Measurements from ENCODE around the gene NEO1. TPM values are rescaled to one million over a fixed set of nuclear protein-coding genes. Genes with fewer than 3 reads are reported as not detected.

NEO1 gene
- total RNA-seq, 1 donor from 2014 or later: 31.0 TPM

DNA sequence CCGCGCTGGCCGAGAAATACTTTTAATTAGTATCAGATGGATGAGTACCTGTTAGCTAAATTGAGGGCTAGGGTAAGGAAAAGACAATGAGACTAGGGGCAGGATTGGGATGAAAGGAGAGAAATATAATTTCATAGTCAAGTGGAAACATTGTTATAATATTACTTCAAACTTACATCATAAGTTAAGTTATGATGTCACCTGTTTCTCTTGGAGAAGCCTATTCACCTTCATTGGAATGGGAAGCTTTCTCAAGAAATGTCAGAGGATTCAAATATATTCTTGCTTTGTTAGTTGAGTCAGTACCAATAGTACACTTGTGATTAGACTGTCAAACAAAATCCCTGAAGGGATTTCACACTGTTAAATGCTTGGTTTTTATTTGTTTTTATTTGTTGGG lies 116.2 kb downstream of the NEO1 start:
- no peak for DNase-seq (ENCODE audit: low read depth)
- TF ChIP-seq, protein P1, sequence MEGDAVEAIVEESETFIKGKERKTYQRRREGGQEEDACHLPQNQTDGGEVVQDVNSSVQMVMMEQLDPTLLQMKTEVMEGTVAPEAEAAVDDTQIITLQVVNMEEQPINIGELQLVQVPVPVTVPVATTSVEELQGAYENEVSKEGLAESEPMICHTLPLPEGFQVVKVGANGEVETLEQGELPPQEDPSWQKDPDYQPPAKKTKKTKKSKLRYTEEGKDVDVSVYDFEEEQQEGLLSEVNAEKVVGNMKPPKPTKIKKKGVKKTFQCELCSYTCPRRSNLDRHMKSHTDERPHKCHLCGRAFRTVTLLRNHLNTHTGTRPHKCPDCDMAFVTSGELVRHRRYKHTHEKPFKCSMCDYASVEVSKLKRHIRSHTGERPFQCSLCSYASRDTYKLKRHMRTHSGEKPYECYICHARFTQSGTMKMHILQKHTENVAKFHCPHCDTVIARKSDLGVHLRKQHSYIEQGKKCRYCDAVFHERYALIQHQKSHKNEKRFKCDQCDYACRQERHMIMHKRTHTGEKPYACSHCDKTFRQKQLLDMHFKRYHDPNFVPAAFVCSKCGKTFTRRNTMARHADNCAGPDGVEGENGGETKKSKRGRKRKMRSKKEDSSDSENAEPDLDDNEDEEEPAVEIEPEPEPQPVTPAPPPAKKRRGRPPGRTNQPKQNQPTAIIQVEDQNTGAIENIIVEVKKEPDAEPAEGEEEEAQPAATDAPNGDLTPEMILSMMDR (conservative IDR thresholded peaks at IDR 0.05; ENCODE audit: low read depth, low read length): no peak
- no peak overlapping the region for H3K4me3 ChIP-seq (ENCODE audit: low read depth, low read length)

DNA sequence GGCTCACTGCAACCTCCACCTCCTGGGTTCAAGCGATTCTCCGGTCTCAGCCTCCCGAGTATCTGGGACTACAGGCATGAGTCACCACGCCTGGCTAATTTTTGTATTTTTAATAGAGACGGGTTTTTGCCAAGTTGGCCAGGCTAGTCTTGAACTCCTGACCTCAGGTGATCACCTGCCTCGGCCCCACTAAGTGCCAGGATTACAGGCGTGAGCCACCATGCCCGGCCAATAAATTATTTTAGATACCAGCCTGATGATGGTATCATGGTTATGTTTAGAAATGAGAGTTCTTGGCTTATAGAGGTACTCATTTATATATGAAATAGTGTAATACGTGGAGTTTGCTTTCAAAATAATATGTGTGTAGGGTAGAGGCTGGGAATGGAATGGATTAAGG lies 119.4 kb downstream of the NEO1 start:
- no peak for DNase-seq (ENCODE audit: low read depth)
- TF ChIP-seq, protein P1 (conservative IDR thresholded peaks at IDR 0.05; ENCODE audit: low read depth, low read length): no peak
- H3K4me3 ChIP-seq (ENCODE audit: low read depth, low read length): no peak overlapping the region

DNA sequence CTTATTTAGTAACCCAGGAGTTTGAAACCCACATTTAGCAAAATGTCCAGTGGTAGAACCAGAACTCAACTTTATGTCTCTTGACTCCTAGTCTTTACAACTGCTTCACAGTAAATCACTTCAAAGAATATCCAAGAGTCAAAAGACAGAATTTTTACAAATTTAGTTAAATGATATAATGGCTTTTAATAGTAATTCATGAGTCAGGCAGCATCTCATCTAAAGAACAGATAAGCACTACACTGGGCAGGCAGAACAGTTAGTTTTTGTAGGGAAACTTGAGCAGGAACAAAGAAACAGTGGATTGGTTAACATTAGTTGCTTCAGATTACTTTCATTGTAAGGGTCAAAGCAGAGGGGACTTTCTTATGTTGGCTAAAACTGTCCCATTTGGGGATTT lies 120.2 kb downstream of the NEO1 start:
- TF ChIP-seq, protein P1 (conservative IDR thresholded peaks at IDR 0.05; ENCODE audit: low read depth, low read length): no peak
- H3K4me3 ChIP-seq (ENCODE audit: low read depth, low read length): no peak overlapping the region
- DNase-seq (ENCODE audit: low read depth): no peak

DNA sequence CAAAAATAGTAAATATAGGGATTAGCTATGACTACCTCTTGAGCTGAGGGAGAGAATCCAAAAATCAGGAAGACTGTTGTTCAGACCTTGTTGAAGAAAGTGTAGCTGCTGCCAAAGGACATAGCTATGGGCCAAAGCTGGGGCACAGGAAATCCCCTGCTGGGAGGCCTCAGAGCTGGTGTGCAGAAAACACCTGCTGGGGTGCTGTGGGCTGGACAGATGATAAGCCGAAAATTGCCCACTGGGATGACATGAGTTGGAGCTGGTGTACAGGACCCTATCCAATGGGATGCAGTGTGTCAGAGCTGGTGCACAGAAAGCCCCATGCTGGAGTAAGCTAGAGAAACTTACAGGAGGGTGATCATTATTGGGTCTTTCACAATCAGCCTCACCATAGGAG lies 121.9 kb downstream of the NEO1 start:
- TF ChIP-seq, protein P1 (conservative IDR thresholded peaks at IDR 0.05; ENCODE audit: low read depth, low read length): no peak
- no peak overlapping the region for H3K4me3 ChIP-seq (ENCODE audit: low read depth, low read length)
- no peak for DNase-seq (ENCODE audit: low read depth)

DNA sequence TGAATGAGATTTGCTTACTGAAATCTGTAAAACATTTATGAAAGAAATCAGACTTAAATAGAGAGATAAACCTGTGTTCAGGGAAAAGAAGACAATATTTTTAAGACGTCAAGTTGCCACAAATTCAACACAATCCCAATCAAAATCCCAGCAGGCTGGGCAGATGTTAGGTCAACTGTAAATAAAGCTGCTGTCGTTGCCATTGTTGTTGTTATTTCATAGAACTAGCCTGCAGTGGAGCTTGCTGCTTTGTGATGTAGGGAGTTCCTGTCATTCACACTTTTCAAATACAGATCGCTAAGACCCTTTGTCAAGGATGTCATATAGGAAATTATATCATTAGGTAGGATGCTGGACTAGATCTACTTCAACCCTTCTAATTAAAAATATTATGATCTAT lies 123.1 kb downstream of the NEO1 start:
- TF ChIP-seq, protein P1 (conservative IDR thresholded peaks at IDR 0.05; ENCODE audit: low read depth, low read length): no peak
- H3K4me3 ChIP-seq (ENCODE audit: low read depth, low read length): no peak overlapping the region
- no peak for DNase-seq (ENCODE audit: low read depth)

DNA sequence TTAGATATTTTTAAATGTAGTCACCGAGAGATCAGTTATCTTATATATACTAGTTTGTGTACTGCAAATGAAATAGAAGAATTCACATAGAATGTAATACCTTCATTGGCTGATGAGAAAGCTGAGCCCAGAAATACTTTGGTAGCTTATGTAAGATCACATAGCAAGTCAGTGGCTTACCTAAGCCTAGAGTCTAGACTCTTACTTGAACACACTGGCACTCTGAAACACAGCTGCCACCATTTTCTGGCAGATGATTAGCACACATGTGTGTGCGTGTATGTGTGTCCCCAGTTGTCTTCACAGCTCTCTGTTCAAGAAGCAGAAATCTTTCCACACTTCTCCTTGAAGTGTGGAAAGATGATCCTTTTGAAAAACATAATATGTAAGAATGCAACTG lies 124.3 kb downstream of the NEO1 start:
- no peak for DNase-seq (ENCODE audit: low read depth)
- TF ChIP-seq, protein P1 (conservative IDR thresholded peaks at IDR 0.05; ENCODE audit: low read depth, low read length): no peak
- no peak overlapping the region for H3K4me3 ChIP-seq (ENCODE audit: low read depth, low read length)

GRCh38 chr15:73183071-73183470 lies 130.8 kb downstream of the NEO1 start:
- no peak for DNase-seq (ENCODE audit: low read depth)
- no peak overlapping the region for H3K4me3 ChIP-seq (ENCODE audit: low read depth, low read length)
- TF ChIP-seq, protein P1 (conservative IDR thresholded peaks at IDR 0.05; ENCODE audit: low read depth, low read length): no peak

Measured in epithelial cell of proximal tubule (primary cell).